PFSK-1 (cell line): ENCODE results near the gene GGCX.

Experiments used
- FOXP2 ChIP-seq: optimal IDR thresholded peaks from 2 replicates; pipeline ENCODE3; 2011; ENCODE audit warnings: borderline replicate concordance, control low read depth, inconsistent platforms; ENCODE audit not compliant: insufficient read depth; ENCODE audit errors: extremely low read length, extremely low read depth
- POLR2AphosphoS5 ChIP-seq: IDR thresholded peaks from 2 replicates; pipeline ENCODE4 v1.6.1; 2012; ENCODE audit warnings: low read depth, mild to moderate bottlenecking, control low read depth, low read length, moderate library complexity
- SIN3A ChIP-seq: IDR thresholded peaks from 2 replicates; pipeline ENCODE4 v1.6.1; 2012; ENCODE audit warnings: mild to moderate bottlenecking, low read length, moderate library complexity, borderline replicate concordance; ENCODE audit not compliant: insufficient read depth
- TAF1 ChIP-seq: IDR thresholded peaks from 2 replicates; pipeline ENCODE4 v1.6.1; 2012; ENCODE audit warnings: low read length, control low read depth, borderline replicate concordance; ENCODE audit not compliant: insufficient read depth
- TF ChIP-seq, protein P1 (sequence below), 2 experiments: IDR thresholded peaks; 2 replicates each; pipeline versions ENCODE4 v1.6.1 to v1.8.0; 2011 to 2012; ENCODE audit warnings: low read depth in 2 of 2, low read length in 2 of 2, control low read depth in 1 of 2, inconsistent platforms in 1 of 2, mild to moderate bottlenecking in 1 of 2, moderate library complexity in 1 of 2; ENCODE audit not compliant: insufficient read depth in 1 of 2

GGCX gene

DNA sequence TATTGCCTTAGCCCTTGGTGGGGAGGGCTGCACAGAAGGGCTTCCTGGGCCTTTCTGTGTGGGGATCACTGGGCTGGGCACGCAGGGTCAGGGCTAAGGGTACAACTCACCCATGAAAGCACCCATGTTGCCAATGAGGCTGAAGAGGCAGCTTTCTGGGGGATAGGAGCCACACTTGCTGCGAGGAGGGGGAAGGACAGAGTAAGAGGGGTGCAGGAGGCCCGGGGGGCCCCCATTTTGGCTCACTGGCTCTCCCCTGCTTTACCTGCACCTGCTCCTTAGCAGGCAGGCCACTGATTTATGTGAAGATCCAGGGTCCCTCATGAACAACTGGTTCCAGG lies 38.9 kb upstream of the GGCX start:
- TF ChIP-seq POLR2AphosphoS5 = no peak
- TF ChIP-seq FOXP2 = no peak
- no peak for TF ChIP-seq TAF1
- TF ChIP-seq SIN3A = no peak
- TF ChIP-seq, protein P1, sequence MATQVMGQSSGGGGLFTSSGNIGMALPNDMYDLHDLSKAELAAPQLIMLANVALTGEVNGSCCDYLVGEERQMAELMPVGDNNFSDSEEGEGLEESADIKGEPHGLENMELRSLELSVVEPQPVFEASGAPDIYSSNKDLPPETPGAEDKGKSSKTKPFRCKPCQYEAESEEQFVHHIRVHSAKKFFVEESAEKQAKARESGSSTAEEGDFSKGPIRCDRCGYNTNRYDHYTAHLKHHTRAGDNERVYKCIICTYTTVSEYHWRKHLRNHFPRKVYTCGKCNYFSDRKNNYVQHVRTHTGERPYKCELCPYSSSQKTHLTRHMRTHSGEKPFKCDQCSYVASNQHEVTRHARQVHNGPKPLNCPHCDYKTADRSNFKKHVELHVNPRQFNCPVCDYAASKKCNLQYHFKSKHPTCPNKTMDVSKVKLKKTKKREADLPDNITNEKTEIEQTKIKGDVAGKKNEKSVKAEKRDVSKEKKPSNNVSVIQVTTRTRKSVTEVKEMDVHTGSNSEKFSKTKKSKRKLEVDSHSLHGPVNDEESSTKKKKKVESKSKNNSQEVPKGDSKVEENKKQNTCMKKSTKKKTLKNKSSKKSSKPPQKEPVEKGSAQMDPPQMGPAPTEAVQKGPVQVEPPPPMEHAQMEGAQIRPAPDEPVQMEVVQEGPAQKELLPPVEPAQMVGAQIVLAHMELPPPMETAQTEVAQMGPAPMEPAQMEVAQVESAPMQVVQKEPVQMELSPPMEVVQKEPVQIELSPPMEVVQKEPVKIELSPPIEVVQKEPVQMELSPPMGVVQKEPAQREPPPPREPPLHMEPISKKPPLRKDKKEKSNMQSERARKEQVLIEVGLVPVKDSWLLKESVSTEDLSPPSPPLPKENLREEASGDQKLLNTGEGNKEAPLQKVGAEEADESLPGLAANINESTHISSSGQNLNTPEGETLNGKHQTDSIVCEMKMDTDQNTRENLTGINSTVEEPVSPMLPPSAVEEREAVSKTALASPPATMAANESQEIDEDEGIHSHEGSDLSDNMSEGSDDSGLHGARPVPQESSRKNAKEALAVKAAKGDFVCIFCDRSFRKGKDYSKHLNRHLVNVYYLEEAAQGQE (IDR thresholded peaks at IDR 0.05; ENCODE audit: insufficient read depth in 1 of 2, low read depth in 2 of 2, low read length in 2 of 2) = no peak

DNA sequence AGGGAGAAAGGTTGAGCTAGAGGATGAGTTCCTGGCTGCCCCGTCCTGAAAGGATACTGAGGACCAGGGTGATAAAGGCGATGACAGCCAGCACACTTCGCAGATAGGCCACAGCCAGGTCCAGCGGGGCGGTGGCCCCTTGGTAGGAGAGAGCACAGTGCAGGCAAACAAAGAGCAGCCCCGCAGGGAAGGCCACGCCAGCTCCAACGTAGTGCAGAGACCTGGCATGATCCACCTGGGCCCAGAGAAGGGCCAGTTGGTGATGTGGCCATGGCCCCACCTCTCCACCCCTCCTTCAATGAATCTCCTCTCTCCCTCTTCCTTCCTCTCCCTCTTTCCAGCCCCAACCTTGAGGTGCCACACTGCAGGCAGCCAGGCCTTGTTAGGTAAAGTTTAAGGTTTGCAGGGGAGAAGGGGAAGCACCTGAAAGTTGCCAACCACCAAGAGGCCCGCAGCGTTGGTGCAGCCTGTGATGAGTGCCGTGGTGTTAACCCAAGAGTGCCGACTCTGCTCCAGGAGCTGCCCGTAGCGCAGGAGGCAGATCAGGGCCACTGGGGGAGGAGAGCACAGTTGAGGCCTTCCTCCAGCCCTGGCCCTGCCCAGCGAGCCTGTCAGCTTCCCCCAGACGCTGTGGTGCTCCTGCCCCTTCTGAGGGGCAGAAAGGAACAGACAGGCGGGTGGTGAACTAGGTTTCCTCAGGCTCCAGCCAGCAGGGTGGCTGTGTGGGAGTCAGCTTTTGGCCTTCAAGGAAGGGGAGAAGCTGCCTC lies 38.4 kb upstream of the GGCX start:
- TF ChIP-seq FOXP2 = no peak
- no peak for TF ChIP-seq SIN3A
- TF ChIP-seq POLR2AphosphoS5 = no peak
- TF ChIP-seq, protein P1 (IDR thresholded peaks at IDR 0.05; ENCODE audit: insufficient read depth in 1 of 2, low read depth in 2 of 2, low read length in 2 of 2) = no peak
- TF ChIP-seq TAF1 = no peak

DNA sequence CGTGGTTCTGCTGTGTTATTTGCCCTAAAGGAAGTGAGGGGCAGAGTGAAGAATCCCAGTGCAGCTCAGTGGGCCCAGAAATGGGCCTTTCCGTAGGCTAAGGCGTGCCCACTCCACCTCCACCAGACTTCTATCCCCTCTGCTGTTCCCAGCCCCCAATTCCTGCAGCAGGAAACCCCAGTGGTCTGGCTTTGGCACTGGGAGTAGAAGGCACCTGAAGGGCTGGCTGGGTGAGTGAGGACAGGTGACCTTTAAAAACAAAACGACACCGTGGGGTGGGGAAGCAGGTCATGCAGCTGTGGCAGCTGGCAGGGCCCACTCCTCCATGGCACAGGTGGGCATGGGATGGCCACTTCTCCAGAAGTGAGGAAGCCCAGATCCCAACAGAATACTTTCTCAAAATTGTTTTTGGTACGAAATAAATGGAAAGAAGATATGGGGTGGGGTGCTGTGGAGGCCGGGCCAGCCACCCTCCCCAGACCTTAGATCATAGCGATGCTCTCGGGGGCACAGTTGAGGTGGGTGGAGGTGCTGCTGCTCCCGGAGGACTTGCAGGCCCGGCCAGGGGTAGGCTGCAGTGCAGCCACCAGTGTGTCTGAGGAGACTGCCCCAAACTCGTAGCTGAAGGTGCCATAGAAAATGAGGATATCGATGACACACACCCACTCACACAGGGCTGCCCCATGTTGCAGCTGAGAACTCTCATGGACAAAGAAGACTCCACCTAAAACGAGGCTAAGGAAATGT lies 37.5 kb upstream of the GGCX start:
- TF ChIP-seq FOXP2 (no peak), POLR2AphosphoS5 (no peak), TAF1 (no peak), SIN3A (no peak)
- TF ChIP-seq, protein P1 (IDR thresholded peaks at IDR 0.05; ENCODE audit: insufficient read depth in 1 of 2, low read depth in 2 of 2, low read length in 2 of 2) = no peak

DNA sequence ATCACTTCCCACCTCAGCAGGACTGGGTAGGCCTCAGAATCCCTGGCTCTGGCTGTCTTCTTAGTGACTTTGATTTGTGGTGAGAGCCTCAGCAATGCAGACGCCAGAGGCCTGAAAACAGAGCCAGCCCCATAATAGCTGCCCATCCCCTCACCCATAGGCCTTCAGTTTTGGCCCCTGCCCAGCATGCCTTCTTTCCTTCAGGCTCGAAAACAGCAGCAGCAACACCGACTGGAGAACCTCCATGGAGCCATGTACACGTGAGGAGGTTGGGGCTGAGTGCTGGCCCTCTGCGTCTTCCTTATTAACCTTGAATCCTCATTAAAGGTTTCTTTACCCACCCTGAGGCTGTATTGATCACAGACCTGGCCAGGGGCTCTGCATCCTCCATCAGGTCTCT lies 35.9 kb upstream of the GGCX start:
- no peak for TF ChIP-seq POLR2AphosphoS5
- TF ChIP-seq, protein P1 (IDR thresholded peaks at IDR 0.05; ENCODE audit: insufficient read depth in 1 of 2, low read depth in 2 of 2, low read length in 2 of 2) = no peak
- TF ChIP-seq SIN3A = no peak
- no peak for TF ChIP-seq TAF1
- no peak for TF ChIP-seq FOXP2
